OCI-LY3 (cell line): ENCODE results near the gene HPS1.

Experiments used
- H2AFZ ChIP-seq: fragments of 200-600, 300-600 bp; shearing (Covaris generic); 2 replicates; pipeline ENCODE4 v1.6.0; 2014; ENCODE audit warnings: antibody characterized with exemption, low read depth, low read length
- H3K27ac ChIP-seq: fragments of 200-600, 300-600 bp; sonication (generic); 2 replicates; pipeline ENCODE4 v1.5.1; 2014; ENCODE audit warnings: mild to moderate bottlenecking, low read length, moderate library complexity, mixed read lengths
- H3K27me3 ChIP-seq: fragments of 200-600, 300-600 bp; sonication (generic); 2 replicates; pipeline ENCODE4 v1.6.1; 2014; ENCODE audit warnings: low read depth, low read length, mixed read lengths
- H3K36me3 ChIP-seq: fragments of 200-600, 300-600 bp; sonication (generic); replicated peaks from 2 replicates; pipeline ENCODE3; 2014; ENCODE audit warnings: low read depth, low read length, mixed read lengths
- H3K4me1 ChIP-seq: fragments of 300-600, 200-600 bp; sonication (generic); 2 replicates; pipeline ENCODE4 v1.6.1; 2014; ENCODE audit warnings: low read length, mixed read lengths
- H3K4me2 ChIP-seq: fragments of 200-600, 300-600 bp; sonication (generic); 2 replicates; pipeline ENCODE4 v1.6.1; 2014; ENCODE audit warnings: low read length, mixed read lengths
- H3K4me3 ChIP-seq: fragments of 300-600, 200-600 bp; sonication (generic); 2 replicates; pipeline ENCODE4 v1.5.1; 2014; ENCODE audit warnings: antibody characterized with exemption, mild to moderate bottlenecking, low read length, moderate library complexity
- H3K79me2 ChIP-seq: fragments of 300-600, 200-600 bp; shearing (Covaris generic); 2 replicates; pipeline ENCODE4 v1.6.1; 2014; ENCODE audit warnings: mild to moderate bottlenecking, low read length, mixed read lengths
- H3K9ac ChIP-seq: fragments of 300-600, 200-600 bp; shearing (Covaris generic); 2 replicates; pipeline ENCODE4 v1.6.0; 2014; ENCODE audit warnings: mild to moderate bottlenecking, low read length, moderate library complexity
- H3K9me3 ChIP-seq: fragments of 200-600, 300-600 bp; shearing (Covaris generic); 2 replicates; pipeline ENCODE4 v1.6.1; 2014; ENCODE audit warnings: low read length, mixed read lengths; ENCODE audit not compliant: insufficient read depth
- H4K20me1 ChIP-seq: fragments of 200-600, 300-600 bp; sonication (generic); 2 replicates; pipeline ENCODE4 v1.6.1; 2016; ENCODE audit warnings: low read length, mixed read lengths; ENCODE audit not compliant: insufficient read depth
- CTCF ChIP-seq: fragments of 200-600, 300-600 bp; sonication (generic); IDR thresholded peaks from 2 replicates; pipeline ENCODE4 v1.5.1; 2014; ENCODE audit warnings: antibody characterized with exemption, low read length, low read depth
- EZH2phosphoT487 ChIP-seq: fragments of 200-600 bp; shearing (Covaris generic); IDR thresholded peaks from 2 replicates; pipeline ENCODE4 v1.6.1; 2018; ENCODE audit warnings: antibody characterized with exemption, mixed run types, low read depth

The HPS1 gene

GRCh38 chr10:98417481-98417959, 29.2 kb downstream of the HPS1 start:
- no peak for TF ChIP-seq CTCF
- TF ChIP-seq EZH2phosphoT487, result no peak
- H3K27me3 ChIP-seq, result no peaks in the 10 kb centered on the region
- no peak overlapping the region for H3K27ac ChIP-seq
- H3K9ac ChIP-seq, result no peak overlapping the region
- H4K20me1 ChIP-seq, result no peaks in the 10 kb centered on the region
- no peak overlapping the region for H3K4me3 ChIP-seq
- H3K36me3 ChIP-seq, result no peaks in the 10 kb centered on the region
- no peak overlapping the region for H3K4me2 ChIP-seq
- no peaks in the 10 kb centered on the region for H3K79me2 ChIP-seq
- no peaks in the 10 kb centered on the region for H3K9me3 ChIP-seq
- H2AFZ ChIP-seq, result no peak overlapping the region
- no peaks in the 10 kb centered on the region for H3K4me1 ChIP-seq

DNA sequence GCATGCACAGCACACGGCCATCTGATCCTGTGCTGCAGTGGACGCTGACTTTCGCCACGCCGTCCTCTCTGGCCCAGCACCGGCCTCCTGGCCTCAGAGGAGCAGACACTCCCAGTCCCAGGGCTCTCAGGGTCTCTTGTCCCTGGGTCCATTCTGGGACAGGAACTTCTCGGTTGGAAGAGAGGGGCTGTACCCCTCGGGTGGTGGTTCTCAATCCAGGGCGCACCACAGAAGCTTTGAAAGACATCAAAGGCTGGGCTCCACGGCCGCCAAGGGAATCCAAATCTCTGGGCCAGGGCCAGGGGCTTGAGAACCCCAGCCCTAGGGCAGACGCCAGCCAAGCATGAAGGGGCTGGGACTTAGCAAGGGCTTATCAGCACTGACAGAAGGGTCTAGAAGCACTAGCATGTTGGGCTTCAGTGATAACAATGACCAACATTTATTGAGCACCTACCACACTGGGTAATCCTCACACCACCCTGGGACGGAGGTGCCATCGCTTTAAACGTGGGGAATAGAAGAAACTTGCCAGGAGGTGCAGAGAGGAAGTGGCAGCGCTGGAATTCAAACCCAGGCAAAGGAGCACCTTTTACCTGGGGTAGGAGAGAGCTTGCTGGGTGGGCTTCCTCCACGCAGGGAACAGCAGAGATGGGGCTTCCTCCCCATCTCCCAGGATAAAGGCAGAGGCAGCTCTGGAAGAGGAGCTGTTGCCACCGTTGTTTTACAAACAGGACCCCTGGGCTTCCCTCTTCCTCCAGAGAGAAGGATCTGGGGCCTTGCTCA, 29.9 kb downstream of the HPS1 start:
- H3K27me3 ChIP-seq, result no peaks in the 10 kb centered on the region
- no peak for TF ChIP-seq CTCF
- TF ChIP-seq EZH2phosphoT487, result no peak
- no peak overlapping the region for H3K4me3 ChIP-seq
- no peak overlapping the region for H3K27ac ChIP-seq
- H3K36me3 ChIP-seq, result no peaks in the 10 kb centered on the region
- no peak overlapping the region for H3K9ac ChIP-seq
- H3K79me2 ChIP-seq, result no peaks in the 10 kb centered on the region
- H3K4me2 ChIP-seq, result no peak overlapping the region
- no peak overlapping the region for H2AFZ ChIP-seq
- no peaks in the 10 kb centered on the region for H4K20me1 ChIP-seq
- peaks cover 4% of the 10 kb centered on the region for H3K4me1 ChIP-seq
- no peaks in the 10 kb centered on the region for H3K9me3 ChIP-seq

DNA sequence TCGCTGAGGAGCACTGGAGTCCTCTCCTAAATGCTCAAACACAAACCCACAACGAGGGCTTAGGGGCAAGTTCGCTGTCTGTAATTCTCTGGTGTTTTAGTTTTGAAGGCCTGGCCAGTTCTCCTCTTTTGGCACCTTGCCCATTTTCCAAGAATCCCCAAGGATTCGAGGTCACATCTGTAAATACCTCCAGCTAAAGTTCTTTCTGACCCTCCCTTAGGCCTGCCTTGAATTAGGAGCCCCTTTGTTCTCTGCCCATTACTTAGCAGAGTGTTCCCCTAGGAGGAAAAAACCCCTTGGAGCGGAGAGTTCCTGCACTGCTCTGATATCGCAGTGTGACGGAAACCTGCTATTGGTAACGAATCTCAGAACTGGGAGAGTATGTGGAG, 31.0 kb downstream of the HPS1 start:
- Histone ChIP-seq H3K9ac (no peak overlapping the region), H2AFZ (no peak overlapping the region), H3K4me3 (no peak overlapping the region), H3K36me3 (no peaks in the 10 kb centered on the region), H3K27ac (no peak overlapping the region), H3K27me3 (no peaks in the 10 kb centered on the region), H3K9me3 (no peaks in the 10 kb centered on the region), H3K4me2 (no peak overlapping the region), H4K20me1 (no peaks in the 10 kb centered on the region), H3K4me1 (peaks cover 12% of the 10 kb centered on the region), H3K79me2 (no peaks in the 10 kb centered on the region)
- TF ChIP-seq CTCF (no peak), EZH2phosphoT487 (no peak)

- H4K20me1 ChIP-seq, result no peaks in the 10 kb centered on the region
- no peak within 1 kb of the TSS for H2AFZ ChIP-seq
- H3K27ac ChIP-seq, result no peak within 1 kb of the TSS
- TF ChIP-seq EZH2phosphoT487, result no peak
- TF ChIP-seq CTCF, result no peak
- H3K4me3 ChIP-seq, result no peak within 1 kb of the TSS
- no peaks in the 10 kb centered on the region for H3K9me3 ChIP-seq
- no peaks in the 10 kb centered on the region for H3K36me3 ChIP-seq
- H3K27me3 ChIP-seq, result no peaks in the 10 kb centered on the region
- H3K79me2 ChIP-seq, result no peaks in the 10 kb centered on the region
- peaks cover 12% of the 10 kb centered on the region for H3K4me1 ChIP-seq
- no peak within 1 kb of the TSS for H3K9ac ChIP-seq
- no peak within 1 kb of the TSS for H3K4me2 ChIP-seq
These were observed 31.6 kb downstream of the HPS1 start, which contains the start of gene PYROXD2 for GRCh38 chr10:98414932-98415730. Gene PYROXD2 (minus strand): TSS chr10:98415182. CDS start chr10:98415135, 47 bp downstream.
